H9 (cell line): Measurements from ENCODE around the gene BRF1. TPM values are rescaled to one million over a fixed set of nuclear protein-coding genes. Genes with fewer than 3 reads are reported as not detected.

Experiments used
- DNase-seq: peaks from one replicate; pipeline ENCODE4 v3.0.0-alpha.2; 2017
- H2AFZ ChIP-seq: one replicate; pipeline ENCODE4 v1.6.1; 2013; ENCODE audit warnings: mild to moderate bottlenecking, low read length, control low read depth, moderate library complexity
- H2AK5ac ChIP-seq: 2 replicates; pipeline ENCODE4 v1.6.1; 2013; ENCODE audit warnings: low read length, control low read depth, mixed read lengths; ENCODE audit not compliant: insufficient read length
- H2BK120ac ChIP-seq: one replicate; pipeline ENCODE4 v1.6.1; 2013; ENCODE audit warnings: low read depth, mild to moderate bottlenecking, low read length, control low read depth, inconsistent platforms; ENCODE audit not compliant: poor library complexity, severe bottlenecking
- H2BK12ac ChIP-seq: 2 replicates; pipeline ENCODE4 v1.6.1; 2013; ENCODE audit warnings: low read length, control low read depth, mixed read lengths, low read depth; ENCODE audit not compliant: insufficient read length
- H2BK15ac ChIP-seq: 2 replicates; pipeline ENCODE4 v1.6.1; 2013; ENCODE audit warnings: low read depth, low read length, control low read depth
- H2BK20ac ChIP-seq: one replicate; pipeline ENCODE4 v1.6.1; 2013; ENCODE audit warnings: low read depth, mild to moderate bottlenecking, low read length, control low read depth, inconsistent platforms; ENCODE audit not compliant: poor library complexity, severe bottlenecking
- H2BK5ac ChIP-seq: 2 replicates; pipeline ENCODE4 v1.6.1; 2013; ENCODE audit warnings: low read length, control low read depth, mixed read lengths; ENCODE audit not compliant: insufficient read length
- H3K14ac ChIP-seq: 2 replicates; pipeline ENCODE4 v1.6.1; 2013; ENCODE audit warnings: low read length, control low read depth; ENCODE audit not compliant: insufficient read depth
- H3K18ac ChIP-seq: 2 replicates; pipeline ENCODE4 v1.6.1; 2013; ENCODE audit warnings: low read depth, mild to moderate bottlenecking, mixed read lengths, low read length, control low read depth; ENCODE audit not compliant: insufficient read length
- H3K23ac ChIP-seq: 2 replicates; pipeline ENCODE4 v1.6.1; 2013; ENCODE audit warnings: low read length, control low read depth, mixed read lengths, low read depth; ENCODE audit not compliant: insufficient read length
- H3K23me2 ChIP-seq: 2 replicates; pipeline ENCODE4 v1.6.1; 2013; ENCODE audit warnings: low read depth, mild to moderate bottlenecking, mixed read lengths, low read length, control low read depth; ENCODE audit not compliant: insufficient read length, poor library complexity, severe bottlenecking
- H3K27ac ChIP-seq: 2 replicates; pipeline ENCODE4 v1.5.1; 2013; ENCODE audit warnings: low read length, control low read depth, mixed read lengths, low read depth; ENCODE audit not compliant: insufficient read length
- H3K27me3 ChIP-seq: 2 replicates; pipeline ENCODE4 v1.6.1; 2013; ENCODE audit warnings: low read length, control low read depth, inconsistent platforms; ENCODE audit not compliant: insufficient read depth
- H3K4ac ChIP-seq: 2 replicates; pipeline ENCODE4 v1.6.1; 2013; ENCODE audit warnings: low read depth, mild to moderate bottlenecking, control low read depth, inconsistent platforms, low read length, moderate library complexity
- H3K4me1 ChIP-seq: 2 replicates; pipeline ENCODE4 v1.6.1; 2013; ENCODE audit warnings: low read length, control low read depth, inconsistent platforms; ENCODE audit not compliant: insufficient read depth
- H3K4me2 ChIP-seq: 2 replicates; pipeline ENCODE4 v1.6.1; 2013; ENCODE audit warnings: low read length, control low read depth, mixed read lengths; ENCODE audit not compliant: insufficient read length, insufficient read depth
- H3K56ac ChIP-seq: 2 replicates; pipeline ENCODE4 v1.6.1; 2013; ENCODE audit warnings: low read depth, mild to moderate bottlenecking, mixed read lengths, low read length, control low read depth; ENCODE audit not compliant: insufficient read length
- H3K79me1 ChIP-seq: 2 replicates; pipeline ENCODE4 v1.6.1; 2013; ENCODE audit warnings: low read depth, mild to moderate bottlenecking, moderate library complexity, low read length, control low read depth, inconsistent platforms; ENCODE audit not compliant: insufficient read depth, poor library complexity, severe bottlenecking
- H3K79me2 ChIP-seq: 2 replicates; pipeline ENCODE4 v1.6.1; 2013; ENCODE audit warnings: low read length, control low read depth, inconsistent platforms; ENCODE audit not compliant: insufficient read depth
- H3K9ac ChIP-seq: 2 replicates; pipeline ENCODE4 v1.6.1; 2013; ENCODE audit warnings: low read length, control low read depth, mixed read lengths; ENCODE audit not compliant: insufficient read length; ENCODE audit errors: extremely low read depth
- H3K9me3 ChIP-seq: one replicate; pipeline ENCODE4 v1.6.1; 2013; ENCODE audit warnings: low read depth, low read length, inconsistent platforms; ENCODE audit not compliant: control insufficient read depth
- H3T11ph ChIP-seq: one replicate; pipeline ENCODE4 v1.6.1; 2013; ENCODE audit warnings: mild to moderate bottlenecking, low read length, control low read depth, inconsistent platforms
- H4K20me1 ChIP-seq: one replicate; pipeline ENCODE4 v1.6.1; 2013; ENCODE audit not compliant: control insufficient read depth, insufficient read length, insufficient read depth
- H4K5ac ChIP-seq: 2 replicates; pipeline ENCODE4 v1.6.1; 2013; ENCODE audit warnings: low read depth, mild to moderate bottlenecking, mixed read lengths, low read length, control low read depth; ENCODE audit not compliant: insufficient read length
- H4K8ac ChIP-seq: replicated peaks from 2 replicates; pipeline ENCODE4 v1.6.1; 2013; ENCODE audit warnings: low read length, control low read depth, mixed read lengths, low read depth; ENCODE audit not compliant: insufficient read length
- H4K91ac ChIP-seq: 2 replicates; pipeline ENCODE4 v1.6.1; 2013; ENCODE audit warnings: low read depth, mild to moderate bottlenecking, moderate library complexity, mixed read lengths, low read length, control low read depth; ENCODE audit not compliant: insufficient read length
- H3K27ac Mint-ChIP-seq, 3 experiments: 2 replicates in 2 of 3; 3 replicates in 1 of 3; pipeline ENCODE4 v1.8.0; 2020 to 2021; ENCODE audit warnings: mixed read lengths in 3 of 3, mild to moderate bottlenecking in 1 of 3, moderate library complexity in 1 of 3
- H3K27me3 Mint-ChIP-seq: 2 replicates; pipeline ENCODE4 v1.8.0; 2021; ENCODE audit warnings: low read depth, mild to moderate bottlenecking, moderate library complexity, mixed read lengths
- H3K36me3 Mint-ChIP-seq, 3 experiments: 2 replicates in 2 of 3; 3 replicates in 1 of 3; pipeline ENCODE4 v1.8.0; 2020 to 2021; ENCODE audit warnings: low read depth in 3 of 3, mixed read lengths in 3 of 3; ENCODE audit not compliant: insufficient read depth in 1 of 3
- H3K4me1 Mint-ChIP-seq, 2 experiments: 2 replicates each; pipeline ENCODE4 v1.8.0; 2020; ENCODE audit warnings: mixed read lengths in 2 of 2
- H3K4me3 Mint-ChIP-seq, 2 experiments: 2 replicates in 1 of 2; 3 replicates in 1 of 2; pipeline ENCODE4 v1.8.0; 2020 to 2021; ENCODE audit warnings: mild to moderate bottlenecking in 2 of 2, mixed read lengths in 2 of 2, moderate library complexity in 1 of 2
- H3K9me3 Mint-ChIP-seq, 2 experiments: 2 replicates in 1 of 2; 3 replicates in 1 of 2; pipeline ENCODE4 v1.8.0; 2020; ENCODE audit warnings: mild to moderate bottlenecking in 2 of 2, mixed read lengths in 2 of 2, moderate library complexity in 1 of 2
- WGBS: extraction: QIAGEN DNeasy Blood & Tissue Kit; methylation state at CpG from one replicate; pipeline ENCODE4 v1.1.7; 2013; ENCODE audit warnings: missing lambda C conversion rate, low lambda C conversion rate, mixed read lengths; ENCODE audit not compliant: insufficient read length; ENCODE audit errors: extremely low coverage; 5-methylcytosine and 5-hydroxymethylcytosine counted together
- total RNA-seq: library from RNA; stranded (reverse); gene quantifications from 2 replicates; pipeline ENCODE4 v1.2.1, GENCODE V29; 2021
- TF ChIP-seq, protein P1 (sequence below): fragments of 200-600 bp; sonication (generic); conservative IDR thresholded peaks from 3 replicates; pipeline ENCODE4 v1.8.0; 2021; ENCODE audit warnings: antibody characterized with exemption, mild to moderate bottlenecking

The BRF1 gene
- total RNA-seq, 1 experiment from 2014 or later: 28.3 TPM

DNA sequence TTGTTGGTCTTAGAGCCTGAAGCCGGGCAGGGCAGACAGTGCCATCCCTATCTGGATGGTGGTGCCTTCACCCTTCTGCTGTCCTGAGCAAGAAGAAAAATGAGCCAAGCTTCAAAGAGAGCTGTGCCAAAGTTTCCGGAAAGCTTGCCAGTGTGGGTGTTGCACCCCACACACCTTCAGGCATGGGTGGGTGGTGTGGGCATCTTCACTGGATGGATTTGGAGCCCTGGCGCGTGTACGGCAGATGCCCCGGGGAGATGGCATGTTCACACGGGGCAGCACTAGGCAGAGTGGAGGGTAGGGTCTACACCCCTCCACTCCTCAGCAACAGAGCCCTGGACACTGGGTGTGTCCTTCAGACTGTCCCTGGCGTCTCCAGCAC, 46.8 kb upstream of the BRF1 start:
- H3K9me3 ChIP-seq: no peaks in the 10 kb centered on the region
- H3K27me3 ChIP-seq: no peaks in the 10 kb centered on the region
- H3K27me3 Mint-ChIP-seq: no peaks in the 10 kb centered on the region
- H3K9ac ChIP-seq: no peak overlapping the region
- TF ChIP-seq, protein P1, sequence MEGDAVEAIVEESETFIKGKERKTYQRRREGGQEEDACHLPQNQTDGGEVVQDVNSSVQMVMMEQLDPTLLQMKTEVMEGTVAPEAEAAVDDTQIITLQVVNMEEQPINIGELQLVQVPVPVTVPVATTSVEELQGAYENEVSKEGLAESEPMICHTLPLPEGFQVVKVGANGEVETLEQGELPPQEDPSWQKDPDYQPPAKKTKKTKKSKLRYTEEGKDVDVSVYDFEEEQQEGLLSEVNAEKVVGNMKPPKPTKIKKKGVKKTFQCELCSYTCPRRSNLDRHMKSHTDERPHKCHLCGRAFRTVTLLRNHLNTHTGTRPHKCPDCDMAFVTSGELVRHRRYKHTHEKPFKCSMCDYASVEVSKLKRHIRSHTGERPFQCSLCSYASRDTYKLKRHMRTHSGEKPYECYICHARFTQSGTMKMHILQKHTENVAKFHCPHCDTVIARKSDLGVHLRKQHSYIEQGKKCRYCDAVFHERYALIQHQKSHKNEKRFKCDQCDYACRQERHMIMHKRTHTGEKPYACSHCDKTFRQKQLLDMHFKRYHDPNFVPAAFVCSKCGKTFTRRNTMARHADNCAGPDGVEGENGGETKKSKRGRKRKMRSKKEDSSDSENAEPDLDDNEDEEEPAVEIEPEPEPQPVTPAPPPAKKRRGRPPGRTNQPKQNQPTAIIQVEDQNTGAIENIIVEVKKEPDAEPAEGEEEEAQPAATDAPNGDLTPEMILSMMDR: no peak
- H3K18ac ChIP-seq: no peak overlapping the region
- no peak overlapping the region for H2AK5ac ChIP-seq
- H2BK20ac ChIP-seq: no peak overlapping the region
- no peak overlapping the region for H2BK120ac ChIP-seq
- no peak overlapping the region for H3K4me2 ChIP-seq
- H3K56ac ChIP-seq: no peak overlapping the region
- H3K79me1 ChIP-seq: no peaks in the 10 kb centered on the region
- H3K4me3 Mint-ChIP-seq: no peak overlapping the region
- H3K27ac ChIP-seq: no peak overlapping the region
- no peak overlapping the region for H3T11ph ChIP-seq
- no peak overlapping the region for H3K4ac ChIP-seq
- H3K9me3 Mint-ChIP-seq: peaks cover 9 to 13% of the 10 kb centered on the region in 2 experiments; a peak in 3 of 5 replicates
- H3K14ac ChIP-seq: no peak overlapping the region; the same call in 1 of the 2 replicates
- H4K5ac ChIP-seq: no peak overlapping the region
- H2AFZ ChIP-seq: no peak overlapping the region
- no peaks in the 10 kb centered on the region for H3K23me2 ChIP-seq
- no peak overlapping the region for H2BK15ac ChIP-seq
- H3K4me1 Mint-ChIP-seq: peaks cover 15 to 17% of the 10 kb centered on the region in 2 experiments
- H3K79me2 ChIP-seq: peaks cover 5% of the 10 kb centered on the region; the same call in 1 of the 2 replicates
- no peaks in the 10 kb centered on the region for H3K4me1 ChIP-seq
- no peak overlapping the region; a peak in 1 of 7 replicates for H3K27ac Mint-ChIP-seq
- H2BK5ac ChIP-seq: no peak overlapping the region
- WGBS: no CpG with 5 or more reads among the region's 8 CpGs
- H3K23ac ChIP-seq: no peak overlapping the region
- H4K8ac ChIP-seq: no peak overlapping the region
- no peaks in the 10 kb centered on the region for H4K20me1 ChIP-seq
- H3K36me3 Mint-ChIP-seq: peaks cover 4 to 5% (median 5%) of the 10 kb centered on the region in 3 experiments; a peak in 5 of 7 replicates
- H4K91ac ChIP-seq: no peak overlapping the region
- no peak overlapping the region for H2BK12ac ChIP-seq
- DNase-seq: no peak
